SH-SY5Y (cell line): ENCODE results near the gene LGR5.

Source experiments
- GATA2 ChIP-seq: IDR thresholded peaks from 2 replicates; pipeline ENCODE4 v1.6.1; 2011; ENCODE audit warnings: mild to moderate bottlenecking, low read depth, low read length
- GATA3 ChIP-seq: IDR thresholded peaks from 2 replicates; pipeline ENCODE4 v1.6.1; 2011; ENCODE audit warnings: low read depth, mild to moderate bottlenecking, low read length, moderate library complexity

DNA sequence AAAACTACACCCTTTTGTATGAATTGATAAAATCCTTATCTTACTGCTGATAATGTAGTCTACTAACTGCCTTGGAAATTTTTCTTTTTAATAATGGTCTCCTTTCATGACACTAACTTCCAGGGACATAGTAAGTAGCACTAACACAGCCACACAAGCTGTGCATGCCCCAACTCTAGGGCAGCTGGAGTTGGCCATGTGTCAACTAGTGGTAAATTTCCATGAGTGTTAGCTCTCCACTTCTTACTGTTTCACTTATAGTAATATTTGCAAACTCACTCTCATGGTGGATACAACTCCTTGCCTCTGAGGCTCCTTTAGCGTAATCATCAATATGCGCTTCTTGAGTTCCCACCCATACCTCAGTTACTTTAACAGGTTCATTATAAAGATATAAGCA is 38.0 kb downstream of the LGR5 start:
- no peak for TF ChIP-seq GATA2
- TF ChIP-seq GATA3 = no peak
